Thoracic aorta (tissue), 2 donors: ENCODE measurements around the gene COL21A1. TPM values are rescaled to one million over a fixed set of nuclear protein-coding genes. Genes with fewer than 3 reads are reported as not detected.
"Not testable (repeated sequence)": the region's sequence is repeated elsewhere in the genome, so short reads cannot be mapped to it uniquely, and the experiment has no call there.

Experiments
- ATAC-seq: fragments of 150-250 bp; one replicate; pipeline ENCODE4 v1.8.0; 2017; ENCODE audit warnings: low read depth; ENCODE audit not compliant: insufficient number of reproducible peaks, low FRiP score
- DNase-seq: peaks from one replicate; pipeline ENCODE4 v3.0.0-alpha.2; 2020; ENCODE audit warnings: low spot score
- H3K27ac ChIP-seq, 2 donors: fragments of 200-600 bp; sonication (generic); 1 replicate in 1 of 2; 2 replicates in 1 of 2; pipeline ENCODE4 v1.5.1; 2016; ENCODE audit warnings: mild to moderate bottlenecking in 2 of 2, moderate library complexity in 2 of 2
- H3K27me3 ChIP-seq: fragments of 200-600 bp; sonication (generic); replicated peaks from 2 replicates; pipeline ENCODE4 v1.6.0; 2016; ENCODE audit warnings: mild to moderate bottlenecking; ENCODE audit not compliant: insufficient read depth
- H3K36me3 ChIP-seq: fragments of 200-600 bp; sonication (generic); one replicate; pipeline ENCODE4 v1.5.1; 2016
- H3K4me1 ChIP-seq, 2 donors: fragments of 200-600 bp; sonication (generic); 1 replicate in 1 of 2; 2 replicates in 1 of 2; pipeline versions ENCODE4 v1.5.1 to v1.6.0; 2016; ENCODE audit warnings: low read depth in 2 of 2, mild to moderate bottlenecking in 1 of 2; ENCODE audit not compliant: control insufficient read depth in 1 of 2
- H3K4me3 ChIP-seq: fragments of 200-600 bp; sonication (generic); 2 replicates; pipeline ENCODE4 v1.5.1; 2016; ENCODE audit warnings: mild to moderate bottlenecking
- H3K9me3 ChIP-seq: fragments of 200-600 bp; sonication (generic); 2 replicates; pipeline ENCODE4 v1.5.1; 2016
- total RNA-seq, 2 donors: library from RNA; depleted of rRNA; stranded (reverse); fragments of >200 nt; gene quantifications; one replicate each; pipeline versions ENCODE4 v1.1.0 to v1.2.3, GENCODE V29; 2016
- TF ChIP-seq, protein P1 (sequence below): fragments of 200-600 bp; sonication (generic); IDR thresholded peaks from one replicate; pipeline ENCODE4 v1.5.1; 2019; ENCODE audit warnings: antibody characterized with exemption

Gene COL21A1
- total RNA-seq, 2 donors from 2014 or later: 52.6 to 53.7 TPM

- H3K27me3 ChIP-seq: no peaks in the 10 kb centered on the region
- no peak overlapping the region for H3K27ac ChIP-seq
- ATAC-seq (no peak), DNase-seq (no peak)
- H3K4me3 ChIP-seq: no peak overlapping the region
- no peaks in the 10 kb centered on the region for H3K9me3 ChIP-seq
- no peaks in the 10 kb centered on the region for H3K36me3 ChIP-seq
- peaks cover 7 to 30% of the 10 kb centered on the region in 2 donors for H3K4me1 ChIP-seq
- TF ChIP-seq, protein P1, sequence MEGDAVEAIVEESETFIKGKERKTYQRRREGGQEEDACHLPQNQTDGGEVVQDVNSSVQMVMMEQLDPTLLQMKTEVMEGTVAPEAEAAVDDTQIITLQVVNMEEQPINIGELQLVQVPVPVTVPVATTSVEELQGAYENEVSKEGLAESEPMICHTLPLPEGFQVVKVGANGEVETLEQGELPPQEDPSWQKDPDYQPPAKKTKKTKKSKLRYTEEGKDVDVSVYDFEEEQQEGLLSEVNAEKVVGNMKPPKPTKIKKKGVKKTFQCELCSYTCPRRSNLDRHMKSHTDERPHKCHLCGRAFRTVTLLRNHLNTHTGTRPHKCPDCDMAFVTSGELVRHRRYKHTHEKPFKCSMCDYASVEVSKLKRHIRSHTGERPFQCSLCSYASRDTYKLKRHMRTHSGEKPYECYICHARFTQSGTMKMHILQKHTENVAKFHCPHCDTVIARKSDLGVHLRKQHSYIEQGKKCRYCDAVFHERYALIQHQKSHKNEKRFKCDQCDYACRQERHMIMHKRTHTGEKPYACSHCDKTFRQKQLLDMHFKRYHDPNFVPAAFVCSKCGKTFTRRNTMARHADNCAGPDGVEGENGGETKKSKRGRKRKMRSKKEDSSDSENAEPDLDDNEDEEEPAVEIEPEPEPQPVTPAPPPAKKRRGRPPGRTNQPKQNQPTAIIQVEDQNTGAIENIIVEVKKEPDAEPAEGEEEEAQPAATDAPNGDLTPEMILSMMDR: no peak
Observed at GRCh38 chr6:56021943-56022342, 225.4 kb downstream of the COL21A1 start.

DNA sequence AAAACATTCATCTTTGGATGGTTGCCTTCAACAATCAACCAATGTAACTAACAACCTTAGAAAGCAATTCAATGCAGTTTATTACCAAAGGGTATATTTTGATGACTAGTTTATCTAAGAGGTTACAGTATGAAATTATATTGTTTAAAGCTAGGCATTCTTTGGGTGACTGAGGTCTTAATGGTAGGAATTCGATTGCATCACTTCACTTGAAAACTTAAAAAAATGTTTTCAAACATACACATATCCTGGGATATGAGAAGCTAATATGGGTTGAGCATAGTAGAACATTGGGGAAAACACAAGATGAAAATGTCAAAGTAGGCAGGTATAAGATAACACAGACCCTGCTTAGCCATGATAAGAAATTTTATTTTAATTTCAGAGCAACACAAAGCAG is 227.4 kb downstream of the COL21A1 start:
- Histone ChIP-seq H3K27me3 (no peaks in the 10 kb centered on the region), H3K36me3 (no peaks in the 10 kb centered on the region), H3K4me1 (peaks cover 3 to 18% of the 10 kb centered on the region in 2 donors), H3K4me3 (no peak overlapping the region), H3K9me3 (no peaks in the 10 kb centered on the region), H3K27ac (no peak overlapping the region)
- ATAC-seq: no peak
- TF ChIP-seq, protein P1: no peak
- DNase-seq: no peak

GRCh38 chr6:56017198-56017597 is 230.2 kb downstream of the COL21A1 start:
- Histone ChIP-seq H3K4me3 (no peak overlapping the region), H3K27me3 (no peaks in the 10 kb centered on the region), H3K36me3 (no peaks in the 10 kb centered on the region), H3K27ac (no peak overlapping the region), H3K9me3 (no peaks in the 10 kb centered on the region), H3K4me1 (peaks cover 0 to 9% of the 10 kb centered on the region in 2 donors)
- TF ChIP-seq, protein P1: no peak
- ATAC-seq (no peak), DNase-seq (no peak)

DNA sequence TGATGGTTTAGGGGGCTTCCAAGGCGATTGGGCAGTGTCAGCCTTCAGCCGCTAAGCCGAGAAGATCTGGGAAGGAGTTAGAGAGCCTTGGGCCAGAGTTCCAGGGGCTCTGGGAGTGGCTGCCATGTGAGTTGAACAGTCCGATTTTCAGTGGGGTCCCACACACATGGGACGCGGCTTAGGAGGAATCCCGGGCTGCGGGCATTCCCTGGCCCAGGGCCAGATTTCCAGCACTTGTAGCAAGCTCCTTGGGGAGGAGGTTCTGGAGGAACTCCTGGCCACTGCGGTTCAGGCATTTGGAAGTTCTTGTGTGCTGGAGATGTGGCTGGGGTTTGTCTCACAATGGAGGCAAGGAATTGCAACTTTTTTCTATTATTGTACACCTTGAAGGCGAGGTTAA is 233.3 kb downstream of the COL21A1 start:
- not testable (repeated sequence) for H3K27ac ChIP-seq, ATAC-seq, H3K4me1 ChIP-seq, H3K4me3 ChIP-seq, H3K27me3 ChIP-seq, H3K9me3 ChIP-seq, DNase-seq, H3K36me3 ChIP-seq

GRCh38 chr6:56009636-56010035 is 237.7 kb downstream of the COL21A1 start:
- TF ChIP-seq, protein P1: no peak
- H3K36me3 ChIP-seq: no peaks in the 10 kb centered on the region
- no peak overlapping the region for H3K4me3 ChIP-seq
- ATAC-seq (no peak), DNase-seq (no peak)
- H3K27me3 ChIP-seq: no peaks in the 10 kb centered on the region
- no peaks in the 10 kb centered on the region for H3K9me3 ChIP-seq
- H3K4me1 ChIP-seq: no peaks in the 10 kb centered on the region
- H3K27ac ChIP-seq: no peak overlapping the region
